22Rv1 (cell line): ENCODE data around the gene ASB16.
A peak's percentile ranks its signal among the peaks of the same experiment; 100 is the strongest.
"Not testable (repeated sequence)": the region's sequence is repeated elsewhere in the genome, so short reads cannot be mapped to it uniquely, and the experiment has no call there.

Experiments used
- H3K27ac ChIP-seq: fragments of 450-650 bp; 2 replicates; pipeline ENCODE4 v1.5.1; 2017
- CTCF ChIP-seq: fragments of 450-650 bp; IDR thresholded peaks from 2 replicates; pipeline ENCODE4 v1.5.1; 2017; ENCODE audit warnings: mild to moderate bottlenecking
- ZFX ChIP-seq: fragments of 450-650 bp; IDR thresholded peaks from 2 replicates; pipeline ENCODE4 v1.6.1; 2017; ENCODE audit warnings: antibody characterized with exemption, borderline replicate concordance

The ASB16 gene

GRCh38 chr17:44128383-44128782 lies 42.1 kb upstream of the ASB16 start:
- no peak for TF ChIP-seq ZFX
- TF ChIP-seq CTCF = no peak
- H3K27ac ChIP-seq = no peak overlapping the region

GRCh38 chr17:44130693-44131349 lies 39.7 kb upstream of the ASB16 start:
- H3K27ac ChIP-seq = no peak overlapping the region
- TF ChIP-seq CTCF (no peak), ZFX (no peak)

GRCh38 chr17:44131372-44131771 lies 39.1 kb upstream of the ASB16 start:
- not testable (repeated sequence) for H3K27ac ChIP-seq

- TF ChIP-seq ZFX (no peak), CTCF (no peak)
- H3K27ac ChIP-seq = peak overlapping the region; percentile 23
Observed at GRCh38 chr17:44132275-44132821, 38.2 kb upstream of the ASB16 start.

DNA sequence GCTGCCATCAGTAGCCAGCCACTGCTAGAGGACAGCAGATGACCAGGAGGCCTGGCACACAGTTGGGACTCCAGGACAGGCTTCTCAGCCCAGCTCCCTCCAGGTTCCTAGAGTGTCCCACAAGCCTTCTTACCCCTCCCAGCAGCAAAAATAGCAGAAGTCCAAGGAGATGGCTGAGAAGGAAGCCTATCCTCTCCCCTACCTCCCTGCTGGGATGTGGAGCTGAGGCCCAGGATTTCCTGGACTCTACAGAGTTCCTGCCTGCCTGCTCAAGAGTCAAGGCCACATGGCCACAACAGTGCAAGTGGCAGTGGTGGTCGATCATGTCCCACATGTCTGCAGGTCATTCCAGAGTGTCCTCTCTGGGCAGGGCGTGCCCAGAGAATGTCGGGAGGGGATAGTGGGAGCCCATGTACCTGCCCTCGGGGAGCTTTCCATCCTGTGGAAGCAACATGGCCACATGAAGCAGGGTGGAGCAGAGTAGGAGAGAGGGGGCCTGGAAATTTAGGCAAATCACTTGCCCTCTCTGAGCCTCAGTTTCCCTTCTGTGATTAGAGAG lies 36.5 kb upstream of the ASB16 start:
- H3K27ac ChIP-seq = 0 out of 2 replicates have a peak overlapping the region, but pooled peaks have one; percentile 1
- TF ChIP-seq CTCF (no peak), ZFX (no peak)

- no peak overlapping the region for H3K27ac ChIP-seq
- TF ChIP-seq ZFX (no peak), CTCF (no peak)
Observed at GRCh38 chr17:44134752-44135568, 35.5 kb upstream of the ASB16 start.

DNA sequence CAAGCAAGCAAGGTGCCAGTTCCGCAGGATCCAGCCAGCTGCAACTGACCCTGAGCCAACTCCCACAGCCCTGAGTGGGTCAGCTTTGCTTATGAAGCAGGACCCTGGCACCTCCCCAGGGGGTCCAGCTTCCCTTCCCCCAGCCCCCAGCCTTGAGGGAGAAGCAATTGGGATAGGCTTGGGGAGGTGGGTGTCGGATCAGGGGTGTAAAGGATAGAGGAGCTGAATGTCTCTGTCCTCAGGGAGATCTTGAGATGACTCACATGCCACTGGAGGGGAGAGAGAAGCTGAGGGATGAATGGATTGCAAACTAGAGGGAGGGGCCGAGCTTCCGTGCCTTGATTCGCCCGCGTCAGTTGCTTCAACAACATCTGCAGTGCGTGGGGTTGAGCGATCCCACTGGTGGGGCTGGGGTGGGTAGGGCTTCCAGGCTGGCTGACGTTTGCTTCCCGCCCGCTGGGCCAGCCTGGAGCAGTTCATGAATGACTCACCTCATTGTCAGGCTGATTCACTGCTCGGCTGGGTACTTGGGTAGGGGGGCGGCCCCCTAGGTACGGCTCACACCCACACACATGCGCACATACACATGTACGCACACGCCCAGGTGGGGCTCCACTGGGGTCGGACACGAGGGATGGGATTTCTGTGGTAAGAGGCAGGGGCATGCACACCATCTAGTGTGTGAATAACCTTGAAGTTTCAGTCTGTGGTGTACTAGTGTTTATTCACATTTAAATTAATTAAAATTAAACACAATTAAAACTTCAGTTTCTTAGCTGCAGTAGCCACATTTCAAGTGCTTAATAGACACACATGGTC lies 32.4 kb upstream of the ASB16 start:
- TF ChIP-seq CTCF (no peak), ZFX (no peak)
- H3K27ac ChIP-seq = peak overlapping the region; percentile 89

DNA sequence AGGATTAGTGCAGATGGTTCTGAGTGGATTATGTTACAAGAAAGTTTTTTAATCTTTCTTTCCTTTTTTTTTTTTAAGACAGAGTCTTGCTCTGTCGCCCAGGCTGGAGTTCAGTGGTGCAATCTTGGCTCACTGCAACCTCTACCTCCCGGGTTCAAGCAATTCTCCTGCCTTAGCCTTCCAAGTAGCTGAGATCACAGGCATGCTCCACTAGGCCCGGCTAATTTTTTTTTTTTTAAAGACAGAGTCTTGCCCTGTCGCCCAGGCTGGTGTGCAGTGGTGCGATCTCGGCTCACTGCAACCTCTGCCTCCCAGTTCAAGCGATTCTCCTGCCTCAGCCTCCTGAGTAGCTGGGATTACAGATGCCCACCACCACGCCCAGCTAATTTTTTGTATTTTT lies 26.6 kb upstream of the ASB16 start:
- not testable (repeated sequence) for H3K27ac ChIP-seq
